ENCODE measurements around the gene CDH23.

Gene CDH23

GRCh38 chr10:71392791-71393781 is 3.6 kb upstream of the CDH23 start:
- Histone ChIP-seq H3K27me3 (replicated peaks; ENCODE audit: control insufficient read depth, insufficient read depth, low read length) (peaks cover 5% of the 10 kb centered on the region), H3K36me3 (ENCODE audit: control insufficient read depth, insufficient read depth, low read length) (no peaks in the 10 kb centered on the region), H3K4me3 (replicated peaks; ENCODE audit: low read depth, low read length) (no peak overlapping the region)
- no peak for TF ChIP-seq CTCF (IDR thresholded peaks at IDR 0.05; ENCODE audit: insufficient read depth, low read length, poor library complexity, severe bottlenecking)
- DNase-seq (ENCODE audit: extremely low read depth, insufficient read length), result no peak

- no peak for TF ChIP-seq CTCF (IDR thresholded peaks at IDR 0.05; ENCODE audit: insufficient read depth, low read length, poor library complexity, severe bottlenecking)
Measured at GRCh38 chr10:71393841-71394475, 2.8 kb upstream of the CDH23 start.

GRCh38 chr10:71394926-71395562 is 1.7 kb upstream of the CDH23 start:
- no peaks in the 10 kb centered on the region for H3K36me3 ChIP-seq (ENCODE audit: control insufficient read depth, insufficient read depth, low read length)
- peaks cover 6% of the 10 kb centered on the region for H3K27me3 ChIP-seq (replicated peaks; ENCODE audit: control insufficient read depth, insufficient read depth, low read length)
- DNase-seq (ENCODE audit: extremely low read depth, insufficient read length), result no peak
- no peak for TF ChIP-seq CTCF (IDR thresholded peaks at IDR 0.05; ENCODE audit: insufficient read depth, low read length, poor library complexity, severe bottlenecking)
- H3K4me3 ChIP-seq (replicated peaks; ENCODE audit: low read depth, low read length), result no peak overlapping the region

More at GRCh38 chr10:71393841-71394475, 2.8 kb upstream of the CDH23 start:
- H3K36me3 ChIP-seq (ENCODE audit: control insufficient read depth, insufficient read depth, low read length), result no peaks in the 10 kb centered on the region
- DNase-seq (ENCODE audit: extremely low read depth, insufficient read length), result no peak
- peaks cover 5% of the 10 kb centered on the region for H3K27me3 ChIP-seq (replicated peaks; ENCODE audit: control insufficient read depth, insufficient read depth, low read length)
- H3K4me3 ChIP-seq (replicated peaks; ENCODE audit: low read depth, low read length), result no peak overlapping the region

- no peaks in the 10 kb centered on the region for H3K36me3 ChIP-seq (ENCODE audit: control insufficient read depth, insufficient read depth, low read length)
- TF ChIP-seq CTCF (IDR thresholded peaks at IDR 0.05; ENCODE audit: insufficient read depth, low read length, poor library complexity, severe bottlenecking), result no peak
- H3K27me3 ChIP-seq (replicated peaks; ENCODE audit: control insufficient read depth, insufficient read depth, low read length), result peaks cover 4% of the 10 kb centered on the region
- DNase-seq (ENCODE audit: extremely low read depth, insufficient read length), result no peak
- H3K4me3 ChIP-seq (replicated peaks; ENCODE audit: low read depth, low read length), result no peak overlapping the region
Measured at GRCh38 chr10:71395621-71396020, 1.1 kb upstream of the CDH23 start.

- TF ChIP-seq CTCF (IDR thresholded peaks at IDR 0.05; ENCODE audit: insufficient read depth, low read length, poor library complexity, severe bottlenecking), result peak; percentile 34
- no peak overlapping the region for H3K4me3 ChIP-seq (replicated peaks; ENCODE audit: low read depth, low read length)
- peaks cover 3% of the 10 kb centered on the region for H3K27me3 ChIP-seq (replicated peaks; ENCODE audit: control insufficient read depth, insufficient read depth, low read length)
- no peaks in the 10 kb centered on the region for H3K36me3 ChIP-seq (ENCODE audit: control insufficient read depth, insufficient read depth, low read length)
- DNase-seq (ENCODE audit: extremely low read depth, insufficient read length), result peak; percentile 30
Measured at GRCh38 chr10:71396084-71396710, 523 bp upstream of the CDH23 start.
